LNCaP clone FGC (cell line): ENCODE data around the gene AQP7.

Experiments used
- DNase-seq: peaks from one replicate; pipeline ENCODE4 v3.0.0-alpha.2; 2011; ENCODE audit warnings: low read depth
- H3K4me3 ChIP-seq: 2 replicates; pipeline ENCODE4 v1.5.1; 2011; ENCODE audit warnings: mild to moderate bottlenecking, low read depth, low read length, control low read depth
- TF ChIP-seq, protein P1 (sequence below): IDR thresholded peaks from 2 replicates; pipeline ENCODE4 v1.5.1; 2012; ENCODE audit warnings: mild to moderate bottlenecking; ENCODE audit not compliant: control insufficient read depth, insufficient read depth; ENCODE audit errors: extremely low read depth

The AQP7 gene

DNA sequence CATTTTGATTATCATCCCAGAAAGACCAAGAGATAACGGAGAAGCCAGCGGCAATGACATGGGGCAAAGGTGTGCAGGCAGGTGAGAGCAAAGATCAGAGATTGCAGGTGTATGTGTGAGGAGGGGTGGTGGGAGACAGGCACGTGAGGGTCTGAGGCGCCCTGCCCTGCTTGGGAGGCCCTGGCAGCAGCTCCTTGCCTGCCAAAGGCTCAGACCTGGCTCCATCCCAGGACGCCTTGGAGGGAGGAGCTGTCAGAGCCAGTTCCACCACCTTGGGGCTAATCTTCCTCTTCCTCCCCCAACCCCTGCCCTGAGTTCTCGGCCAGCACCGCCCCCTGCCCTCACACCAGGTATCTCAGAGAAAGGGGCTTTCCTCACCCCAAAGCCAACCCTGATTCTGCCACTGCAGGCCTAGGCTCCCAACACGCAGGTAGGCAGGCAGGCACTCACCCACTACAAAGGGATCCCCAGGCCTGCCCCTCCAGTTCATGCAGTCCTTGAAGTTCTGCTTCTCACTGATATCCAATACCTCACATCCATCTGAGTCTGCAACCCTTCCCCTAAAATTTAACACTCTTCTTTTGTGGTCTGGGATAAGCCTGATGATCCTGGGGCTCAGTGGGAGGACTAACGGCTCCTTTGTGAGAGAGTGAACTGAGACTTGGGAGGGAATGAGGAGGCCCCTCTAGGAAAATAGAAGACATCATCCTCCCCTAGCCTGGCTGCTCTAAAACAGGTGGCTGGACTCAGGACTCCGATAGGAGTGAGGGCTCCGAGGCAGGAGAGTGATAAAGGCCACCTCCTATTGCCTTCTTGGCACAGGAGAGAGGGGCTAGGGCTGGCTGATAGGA, 43.2 kb upstream of the AQP7 start:
- DNase-seq: no peak
- H3K4me3 ChIP-seq: peak overlapping the region; percentile 67
- TF ChIP-seq, protein P1, sequence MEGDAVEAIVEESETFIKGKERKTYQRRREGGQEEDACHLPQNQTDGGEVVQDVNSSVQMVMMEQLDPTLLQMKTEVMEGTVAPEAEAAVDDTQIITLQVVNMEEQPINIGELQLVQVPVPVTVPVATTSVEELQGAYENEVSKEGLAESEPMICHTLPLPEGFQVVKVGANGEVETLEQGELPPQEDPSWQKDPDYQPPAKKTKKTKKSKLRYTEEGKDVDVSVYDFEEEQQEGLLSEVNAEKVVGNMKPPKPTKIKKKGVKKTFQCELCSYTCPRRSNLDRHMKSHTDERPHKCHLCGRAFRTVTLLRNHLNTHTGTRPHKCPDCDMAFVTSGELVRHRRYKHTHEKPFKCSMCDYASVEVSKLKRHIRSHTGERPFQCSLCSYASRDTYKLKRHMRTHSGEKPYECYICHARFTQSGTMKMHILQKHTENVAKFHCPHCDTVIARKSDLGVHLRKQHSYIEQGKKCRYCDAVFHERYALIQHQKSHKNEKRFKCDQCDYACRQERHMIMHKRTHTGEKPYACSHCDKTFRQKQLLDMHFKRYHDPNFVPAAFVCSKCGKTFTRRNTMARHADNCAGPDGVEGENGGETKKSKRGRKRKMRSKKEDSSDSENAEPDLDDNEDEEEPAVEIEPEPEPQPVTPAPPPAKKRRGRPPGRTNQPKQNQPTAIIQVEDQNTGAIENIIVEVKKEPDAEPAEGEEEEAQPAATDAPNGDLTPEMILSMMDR: no peak

GRCh38 chr9:33443464-33444154, 41.2 kb upstream of the AQP7 start:
- no peak overlapping the region for H3K4me3 ChIP-seq
- no peak for DNase-seq
- TF ChIP-seq, protein P1: no peak

DNA sequence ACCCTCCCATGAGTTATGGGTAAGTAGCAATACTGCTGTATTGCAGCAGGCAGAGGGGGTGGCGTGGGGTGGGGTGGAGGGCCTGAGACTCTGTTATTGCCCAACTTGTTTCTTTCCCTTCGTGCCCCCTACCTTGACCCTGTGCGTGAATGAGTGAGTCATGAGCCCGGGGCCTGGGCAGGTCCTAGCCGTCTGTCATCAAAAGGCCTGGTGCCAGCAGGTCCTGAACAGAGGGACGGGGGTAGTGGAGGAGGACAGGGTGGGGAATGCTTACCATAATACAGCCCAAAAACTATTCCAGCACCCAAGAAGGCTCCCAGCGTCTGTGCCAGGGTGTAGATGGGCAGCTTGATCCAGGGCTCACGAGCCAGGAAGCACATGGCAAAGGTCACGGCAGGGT, 40.7 kb upstream of the AQP7 start:
- no peak for DNase-seq
- no peak overlapping the region for H3K4me3 ChIP-seq
- TF ChIP-seq, protein P1: no peak

DNA sequence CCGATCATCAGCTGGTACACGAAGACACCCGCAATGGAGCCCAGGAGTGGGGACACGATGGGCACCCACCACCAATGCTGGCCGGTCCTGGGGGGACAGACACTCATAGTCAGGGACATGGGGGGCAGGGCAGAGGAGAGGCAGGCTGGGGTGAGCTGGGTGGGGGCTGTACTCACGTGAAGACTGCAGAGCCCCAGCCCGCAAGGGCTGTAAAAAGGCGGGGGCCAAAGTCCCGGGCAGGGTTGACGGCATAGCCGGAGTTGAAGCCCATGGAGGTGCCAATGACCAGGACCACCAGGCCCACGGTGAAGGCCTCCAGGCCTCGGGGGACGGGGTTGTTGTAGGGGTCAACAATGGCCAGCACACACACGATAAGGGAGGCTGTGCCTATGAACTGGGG, 39.8 kb upstream of the AQP7 start:
- no peak overlapping the region for H3K4me3 ChIP-seq
- DNase-seq: no peak
- TF ChIP-seq, protein P1: no peak

GRCh38 chr9:33440609-33441008, 38.2 kb upstream of the AQP7 start:
- TF ChIP-seq, protein P1: no peak
- DNase-seq: no peak
- no peak overlapping the region for H3K4me3 ChIP-seq

GRCh38 chr9:33440204-33440603, 37.8 kb upstream of the AQP7 start:
- DNase-seq: no peak
- no peak overlapping the region for H3K4me3 ChIP-seq
- TF ChIP-seq, protein P1: no peak

GRCh38 chr9:33439731-33440130, 37.4 kb upstream of the AQP7 start:
- TF ChIP-seq, protein P1: no peak
- H3K4me3 ChIP-seq: no peak overlapping the region
- DNase-seq: no peak
